Uterus (tissue), 4 donors: Measurements from ENCODE around the gene ARHGAP15. TPM values are rescaled to one million over a fixed set of nuclear protein-coding genes. Genes with fewer than 3 reads are reported as not detected.

Source experiments
- DNase-seq, 2 donors: peaks; one replicate each; pipeline ENCODE4 v3.0.0-alpha.2; 2019 to 2020
- H3K27ac ChIP-seq, 2 donors: fragments of 200-600 bp; sonication (generic); 1 replicate in 1 of 2; 2 replicates in 1 of 2; pipeline ENCODE4 v1.5.1; 2016 to 2018
- H3K27me3 ChIP-seq, 2 donors: fragments of 200-600 bp; sonication (generic); one replicate each; pipeline ENCODE4 v1.5.1; 2018 to 2019; ENCODE audit warnings: control low read depth in 1 of 2
- H3K36me3 ChIP-seq, 2 donors: fragments of 200-600 bp; sonication (generic); one replicate each; pipeline ENCODE4 v1.5.1; 2019; ENCODE audit warnings: control low read depth in 1 of 2
- H3K4me1 ChIP-seq, 2 donors: fragments of 200-600 bp; sonication (generic); one replicate each; pipeline ENCODE4 v1.5.1; 2018 to 2019; ENCODE audit warnings: control low read depth in 1 of 2
- H3K4me3 ChIP-seq, 2 donors: fragments of 200-600 bp; sonication (generic); 1 replicate in 1 of 2; 2 replicates in 1 of 2; pipeline ENCODE4 v1.5.1; 2018 to 2019; ENCODE audit warnings: mild to moderate bottlenecking in 1 of 2
- H3K9me3 ChIP-seq, 2 donors: fragments of 200-600 bp; sonication (generic); one replicate each; pipeline ENCODE4 v1.5.1; 2019; ENCODE audit warnings: control low read depth in 1 of 2
- CTCF ChIP-seq, 4 experiments: fragments of 200-600 bp in 2 of 4; fragments of 450-650 bp in 2 of 4; sonication (generic) in 2 of 4; IDR thresholded peaks; one replicate each; pipeline ENCODE4 v1.5.1; 2016 to 2019; ENCODE audit warnings: antibody characterized with exemption in 4 of 4, mild to moderate bottlenecking in 2 of 4, moderate library complexity in 1 of 4
- POLR2A ChIP-seq, 2 donors: fragments of 450-650 bp; IDR thresholded peaks; one replicate each; pipeline ENCODE4 v1.6.1; 2016; ENCODE audit warnings: antibody characterized with exemption in 2 of 2, mild to moderate bottlenecking in 1 of 2, moderate library complexity in 1 of 2
- intact Hi-C: fragments of 100-400 bp; cut with DNase I; formaldehyde crosslinking; loops from one replicate; pipeline ENCODE4 v1.15.1; 2023; ENCODE audit warnings: low total_unique reads
- total RNA-seq, 4 donors: library from RNA; depleted of rRNA in 3 of 4; stranded (reverse); fragments of >200 nt in 3 of 4; gene quantifications; one replicate each; pipeline versions ENCODE4 v1.1.0 to v1.2.4, GENCODE V29; 2014 to 2023
- donor health status: DM: yes; HTN: yes; CAD: no.

Gene ARHGAP15
- total RNA-seq, 4 donors from 2014 or later = 0.88 to 28.4 (median 6.6) TPM

- Histone ChIP-seq H3K27me3 (no peaks in the 10 kb centered on the region), H3K4me1 (no peaks in the 10 kb centered on the region), H3K9me3 (no peaks in the 10 kb centered on the region), H3K4me3 (no peak overlapping the region), H3K27ac (no peak overlapping the region), H3K36me3 (no peaks in the 10 kb centered on the region)
- intact Hi-C loops = no loop called here
- TF ChIP-seq POLR2A (IDR thresholded peaks at IDR 0.05) (no peak), CTCF (IDR thresholded peaks at IDR 0.05) (no peak)
- DNase-seq = no peak
These were observed 348.7 kb downstream of the ARHGAP15 start for GRCh38 chr2:143477714-143478443.

GRCh38 chr2:143480086-143480485 is 350.9 kb downstream of the ARHGAP15 start:
- DNase-seq = no peak
- intact Hi-C loops = no loop called here
- TF ChIP-seq CTCF (IDR thresholded peaks at IDR 0.05) (no peak), POLR2A (IDR thresholded peaks at IDR 0.05) (no peak)
- no peaks in the 10 kb centered on the region for H3K4me1 ChIP-seq
- no peaks in the 10 kb centered on the region for H3K9me3 ChIP-seq
- H3K27me3 ChIP-seq = no peaks in the 10 kb centered on the region
- peak overlapping the region in 1 of 2 donors; percentile 60 for H3K27ac ChIP-seq
- no peak overlapping the region for H3K4me3 ChIP-seq
- H3K36me3 ChIP-seq = no peaks in the 10 kb centered on the region

- intact Hi-C loops = no loop called here
- H3K27ac ChIP-seq = peak overlapping the region; percentile 3 to 60
- H3K4me1 ChIP-seq = no peaks in the 10 kb centered on the region
These were observed 351.5 kb downstream of the ARHGAP15 start for GRCh38 chr2:143480601-143481236.

GRCh38 chr2:143481237-143481623 is 352.0 kb downstream of the ARHGAP15 start:
- peak overlapping the region; percentile 13 to 60 for H3K27ac ChIP-seq
- no peaks in the 10 kb centered on the region for H3K27me3 ChIP-seq
- no peak for TF ChIP-seq CTCF (IDR thresholded peaks at IDR 0.05)
- TF ChIP-seq POLR2A (IDR thresholded peaks at IDR 0.05) = no peak
- intact Hi-C loops = no loop called here
- peak in 1 of 2 donors; percentile 27 for DNase-seq
- H3K4me3 ChIP-seq = no peak overlapping the region
- H3K9me3 ChIP-seq = no peaks in the 10 kb centered on the region
- H3K4me1 ChIP-seq = no peaks in the 10 kb centered on the region
- no peaks in the 10 kb centered on the region for H3K36me3 ChIP-seq

More at GRCh38 chr2:143480601-143481236, 351.5 kb downstream of the ARHGAP15 start:
- Histone ChIP-seq H3K36me3 (no peaks in the 10 kb centered on the region), H3K9me3 (no peaks in the 10 kb centered on the region), H3K27me3 (no peaks in the 10 kb centered on the region), H3K4me3 (no peak overlapping the region)
- TF ChIP-seq POLR2A (IDR thresholded peaks at IDR 0.05) (no peak), CTCF (IDR thresholded peaks at IDR 0.05) (no peak)
- no peak for DNase-seq

- no peaks in the 10 kb centered on the region for H3K27me3 ChIP-seq
- no peaks in the 10 kb centered on the region for H3K4me1 ChIP-seq
- DNase-seq = no peak
- H3K4me3 ChIP-seq = no peak overlapping the region
- intact Hi-C loops = no loop called here
- H3K36me3 ChIP-seq = no peaks in the 10 kb centered on the region
- no peaks in the 10 kb centered on the region for H3K9me3 ChIP-seq
- TF ChIP-seq CTCF (IDR thresholded peaks at IDR 0.05) (no peak), POLR2A (IDR thresholded peaks at IDR 0.05) (no peak)
- H3K27ac ChIP-seq = peak overlapping the region; percentile 13 to 60
These were observed 352.5 kb downstream of the ARHGAP15 start for GRCh38 chr2:143481733-143482132.
